HUDEP-2 (cell line): Measurements from ENCODE around the gene PSMC5.
"Not testable (repeated sequence)": the region's sequence is repeated elsewhere in the genome, so short reads cannot be mapped to it uniquely, and the experiment has no call there.

Source experiments
- DNase-seq, 76 experiments: peaks; one replicate each; lab custom pipeline; 2025; ENCODE audit not compliant: unreplicated experiment in 76 of 76; lab: John Stamatoyannopoulos, UW

The PSMC5 gene

GRCh38 chr17:63859257-63859656 lies 32.0 kb downstream of the PSMC5 start:
- no peak for DNase-seq

- not testable (repeated sequence) for DNase-seq
Observed at GRCh38 chr17:63866625-63867024, 39.4 kb downstream of the PSMC5 start.

- DNase-seq: not testable (repeated sequence)
Observed at GRCh38 chr17:63869491-63870291, 42.5 kb downstream of the PSMC5 start.

GRCh38 chr17:63870292-63870665 lies 43.0 kb downstream of the PSMC5 start:
- not testable (repeated sequence) for DNase-seq

GRCh38 chr17:63871646-63872365 lies 44.6 kb downstream of the PSMC5 start:
- DNase-seq: not testable (repeated sequence)

- not testable (repeated sequence) for DNase-seq
Observed at GRCh38 chr17:63873577-63873976, 46.3 kb downstream of the PSMC5 start, which contains the start of gene CSH2. Gene CSH2 (minus strand): TSS chr17:63873677. CDS start chr17:63873614, 63 bp downstream.

- DNase-seq: not testable (repeated sequence)
Observed at GRCh38 chr17:63874061-63874626, 46.9 kb downstream of the PSMC5 start.

- DNase-seq: not testable (repeated sequence)
Observed at GRCh38 chr17:63874693-63875092, 47.5 kb downstream of the PSMC5 start.

GRCh38 chr17:63878413-63878812 lies 51.2 kb downstream of the PSMC5 start:
- DNase-seq: not testable (repeated sequence)

GRCh38 chr17:63880706-63881105 lies 53.5 kb downstream of the PSMC5 start:
- no peak for DNase-seq

GRCh38 chr17:63881337-63881736 lies 54.1 kb downstream of the PSMC5 start:
- not testable (repeated sequence) for DNase-seq
